Fibroblast of villous mesenchyme (primary cell): Measurements from ENCODE around the gene INTS1. TPM values are rescaled to one million over a fixed set of nuclear protein-coding genes. Genes with fewer than 3 reads are reported as not detected.

Source experiments
- DNase-seq: peaks from one replicate; pipeline ENCODE4 v3.0.0-alpha.2; 2010; ENCODE audit warnings: low read depth
- H3K4me3 ChIP-seq: 2 replicates; pipeline ENCODE4 v1.5.1; 2011; ENCODE audit warnings: low read depth, mild to moderate bottlenecking, low read length
- CTCF ChIP-seq: IDR thresholded peaks from 2 replicates; pipeline ENCODE4 v1.5.1; 2012; ENCODE audit warnings: low read depth, mild to moderate bottlenecking, low read length; ENCODE audit not compliant: insufficient read depth
- total RNA-seq: library from RNA; depleted of rRNA; stranded (reverse); fragments of >200 nt; gene quantifications from 2 replicates; pipeline ENCODE4 v1.2.3, GENCODE V29; 2012

Gene INTS1
- total RNA-seq, 1 donor = 45.3 TPM

- no peak overlapping the region for H3K4me3 ChIP-seq
- peak; percentile 83 for DNase-seq
- TF ChIP-seq CTCF = peak; percentile 85
Measured at GRCh38 chr7:1473864-1474512, 30.2 kb downstream of the INTS1 start.

- no peak for TF ChIP-seq CTCF
Measured at GRCh38 chr7:1470901-1471300, 33.3 kb downstream of the INTS1 start.

GRCh38 chr7:1468643-1469298 is 35.4 kb downstream of the INTS1 start:
- DNase-seq = no peak
- H3K4me3 ChIP-seq = no peak overlapping the region
- TF ChIP-seq CTCF = no peak

More at GRCh38 chr7:1470901-1471300, 33.3 kb downstream of the INTS1 start:
- H3K4me3 ChIP-seq = no peak overlapping the region
- DNase-seq = no peak

GRCh38 chr7:1468203-1468602 is 36.0 kb downstream of the INTS1 start:
- H3K4me3 ChIP-seq = no peak overlapping the region
- no peak for DNase-seq
- TF ChIP-seq CTCF = no peak

- no peak overlapping the region for H3K4me3 ChIP-seq
- DNase-seq = peak; percentile 79
- peak; percentile 2 for TF ChIP-seq CTCF
Measured at GRCh38 chr7:1466524-1467271, 37.5 kb downstream of the INTS1 start.

- DNase-seq = no peak
- no peak for TF ChIP-seq CTCF
Measured at GRCh38 chr7:1464694-1465093, 39.5 kb downstream of the INTS1 start.

More at GRCh38 chr7:1464694-1465093, 39.5 kb downstream of the INTS1 start:
- no peak overlapping the region for H3K4me3 ChIP-seq
